Thyroid gland (tissue), 4 donors: ENCODE results near the gene AVPI1.

ENCODE experiments used
- CTCF ChIP-seq, 6 experiments: fragments of 200-600 bp in 3 of 6; fragments of 450-650 bp in 3 of 6; sonication (generic) in 3 of 6; IDR thresholded peaks; one replicate each; pipeline ENCODE4 v1.5.1; 2016 to 2019; ENCODE audit warnings: antibody characterized with exemption in 6 of 6, mild to moderate bottlenecking in 2 of 6, inconsistent platforms in 1 of 6, moderate library complexity in 1 of 6
- POLR2A ChIP-seq, 2 donors: fragments of 450-650 bp; IDR thresholded peaks; one replicate each; pipeline ENCODE4 v1.6.1; 2017; ENCODE audit warnings: antibody characterized with exemption in 2 of 2, mild to moderate bottlenecking in 2 of 2, moderate library complexity in 1 of 2

DNA sequence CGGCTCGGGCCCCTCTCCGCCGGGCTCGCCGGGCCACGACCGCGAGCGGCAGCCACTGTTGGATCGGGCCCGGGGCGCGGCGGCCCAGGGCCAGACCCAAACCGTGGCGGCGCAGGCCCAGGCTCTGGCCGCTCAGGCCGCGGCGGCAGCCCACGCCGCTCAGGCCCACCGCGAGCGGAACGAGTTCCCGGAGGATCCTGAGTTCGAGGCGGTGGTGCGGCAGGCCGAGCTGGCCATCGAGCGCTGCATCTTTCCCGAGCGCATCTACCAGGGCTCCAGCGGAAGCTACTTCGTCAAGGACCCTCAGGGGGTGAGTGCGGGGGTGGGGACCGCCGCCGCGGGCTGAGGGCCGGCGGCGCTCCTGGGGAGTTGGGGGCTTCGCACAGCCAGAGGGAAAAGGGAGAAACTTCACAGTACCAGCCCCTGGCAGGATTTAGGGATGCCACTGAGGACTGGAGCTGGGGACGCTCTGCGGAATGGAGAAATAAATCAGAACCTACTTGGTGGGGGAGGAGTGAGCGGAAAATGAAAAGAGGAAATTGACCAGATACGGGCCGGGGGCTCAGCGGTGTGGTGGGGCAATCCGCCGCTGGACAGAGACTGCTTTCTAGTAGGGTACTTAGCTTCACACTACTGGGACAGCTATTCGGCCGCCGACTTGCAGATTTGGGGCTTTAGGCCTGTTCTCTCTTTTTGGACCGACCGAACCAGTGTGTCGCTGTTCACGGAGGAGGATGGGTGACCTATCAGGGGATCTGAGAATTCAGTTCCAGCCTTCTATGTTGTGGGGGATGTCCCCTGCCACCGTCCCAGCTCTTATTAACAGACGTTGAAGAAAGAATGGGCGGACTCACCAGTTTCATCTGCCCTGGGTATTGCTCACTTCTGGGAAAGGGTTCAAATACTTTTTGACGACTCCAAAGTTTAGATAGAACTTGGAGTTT, 45.9 kb downstream of the AVPI1 start:
- TF ChIP-seq CTCF (IDR thresholded peaks at IDR 0.05) (no peak), POLR2A (IDR thresholded peaks at IDR 0.05) (no peak)
